Raji (cell line): ENCODE measurements around the gene GRAMD4.

Source experiments
- POLR2A ChIP-seq: IDR thresholded peaks from 2 replicates; pipeline ENCODE4 v1.6.1; 2011; ENCODE audit warnings: low read depth, low read length, control low read depth; ENCODE audit not compliant: insufficient read depth

The GRAMD4 gene

GRCh38 chr22:46674367-46674781 is 54.2 kb downstream of the GRAMD4 start:
- TF ChIP-seq POLR2A: no peak

GRCh38 chr22:46674906-46675305 is 54.7 kb downstream of the GRAMD4 start:
- no peak for TF ChIP-seq POLR2A

- TF ChIP-seq POLR2A: no peak
These were observed 55.3 kb downstream of the GRAMD4 start for GRCh38 chr22:46675479-46675878.

GRCh38 chr22:46675938-46676337 is 55.8 kb downstream of the GRAMD4 start:
- no peak for TF ChIP-seq POLR2A

GRCh38 chr22:46676479-46676878 is 56.3 kb downstream of the GRAMD4 start:
- no peak for TF ChIP-seq POLR2A

GRCh38 chr22:46676881-46677280 is 56.7 kb downstream of the GRAMD4 start:
- no peak for TF ChIP-seq POLR2A

GRCh38 chr22:46677323-46678002 is 57.3 kb downstream of the GRAMD4 start:
- no peak for TF ChIP-seq POLR2A

- TF ChIP-seq POLR2A: no peak
These were observed 57.9 kb downstream of the GRAMD4 start for GRCh38 chr22:46678003-46678657.

- TF ChIP-seq POLR2A: no peak
These were observed 58.9 kb downstream of the GRAMD4 start for GRCh38 chr22:46678785-46679700.

- no peak for TF ChIP-seq POLR2A
These were observed 59.6 kb downstream of the GRAMD4 start for GRCh38 chr22:46679706-46680269.

GRCh38 chr22:46681010-46681409 is 60.8 kb downstream of the GRAMD4 start:
- TF ChIP-seq POLR2A: no peak

- no peak for TF ChIP-seq POLR2A
These were observed 62.0 kb downstream of the GRAMD4 start for GRCh38 chr22:46682011-46682731.

GRCh38 chr22:46684706-46685105 is 64.5 kb downstream of the GRAMD4 start:
- TF ChIP-seq POLR2A: no peak

- TF ChIP-seq POLR2A: no peak
These were observed 66.2 kb downstream of the GRAMD4 start for GRCh38 chr22:46686221-46687047.
